ENCODE data around the gene MOGAT2. TPM values are rescaled to one million over a fixed set of nuclear protein-coding genes. Genes with fewer than 3 reads are reported as not detected.

Gene MOGAT2
- total and polyA plus RNA-seq, 2 of the 13 experiments (the other 11 are each of a cell fraction or from before 2014, with no cell fraction given), result 27.2 to 27.8 TPM

DNA sequence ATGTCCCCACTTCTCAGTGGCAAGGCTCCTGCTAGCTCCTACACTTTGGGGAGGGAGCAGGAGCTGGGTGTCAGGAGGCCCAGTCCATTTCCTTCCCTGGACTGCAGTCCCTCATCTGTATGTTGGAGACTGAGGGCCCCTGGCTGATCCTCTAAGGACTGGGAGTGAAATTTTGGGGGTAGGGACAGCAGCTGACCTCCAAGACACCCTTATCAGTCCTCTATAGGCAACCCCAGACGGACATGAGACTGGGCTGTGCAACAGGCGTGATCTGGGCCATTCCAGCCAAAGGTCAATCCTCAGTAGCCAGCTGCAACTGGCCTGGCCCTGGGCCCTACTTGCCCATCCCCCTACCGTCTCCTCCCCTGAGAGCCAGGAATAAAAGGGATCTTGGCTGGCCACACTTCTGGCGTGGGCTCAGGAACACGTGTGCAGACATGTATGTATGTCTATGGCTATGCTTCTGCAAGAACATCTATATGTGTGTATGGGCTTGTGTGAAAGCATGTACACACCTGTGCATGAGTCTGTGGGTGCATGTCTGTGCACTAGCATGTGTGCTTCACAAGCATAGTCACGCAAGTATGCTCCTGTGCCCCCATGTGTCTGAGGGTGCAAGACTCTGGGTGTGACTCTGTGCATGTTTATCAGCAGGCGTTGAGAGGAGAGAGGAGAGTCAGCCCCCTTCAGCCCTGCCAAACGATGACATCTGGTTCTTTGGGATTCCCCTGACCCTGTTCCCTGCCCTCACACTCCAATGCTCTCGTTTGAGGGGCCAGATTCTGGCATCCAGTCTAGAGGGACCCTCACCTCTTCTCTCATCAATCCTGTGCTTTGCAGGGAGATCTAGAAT, 26.3 kb downstream of the MOGAT2 start (continued):
- TF ChIP-seq ZMYM2 (CRISPR knock-in tag; IDR thresholded peaks at IDR 0.05) (no peak), NCOR1 (IDR thresholded peaks at IDR 0.05; ENCODE audit: borderline replicate concordance, low read length) (no peak), ZNF501 (CRISPR knock-in tag; IDR thresholded peaks at IDR 0.05) (peak; percentile 74), RARG (CRISPR knock-in tag; IDR thresholded peaks at IDR 0.05; ENCODE audit: low read depth) (no peak), ATAD3A (CRISPR knock-in tag; IDR thresholded peaks at IDR 0.05) (no peak), EED (CRISPR knock-in tag; IDR thresholded peaks at IDR 0.05) (no peak), RBM39 (IDR thresholded peaks at IDR 0.05; ENCODE audit: low read depth, low read length, poor library complexity, severe bottlenecking) (no peak), NFE2L2 (IDR thresholded peaks at IDR 0.05; ENCODE audit: low read length) (no peak), ZNF746 (CRISPR knock-in tag; IDR thresholded peaks at IDR 0.05) (no peak), NR1H2 (CRISPR knock-in tag; IDR thresholded peaks at IDR 0.05; ENCODE audit: borderline replicate concordance, low read depth) (no peak), SMC3 (IDR thresholded peaks at IDR 0.05; ENCODE audit: low read length) (no peak), ZUFSP (CRISPR knock-in tag; IDR thresholded peaks at IDR 0.05; ENCODE audit: borderline replicate concordance) (no peak), CEBPG (CRISPR knock-in tag; IDR thresholded peaks at IDR 0.05) (0 out of 2 replicates have a peak, but pooled peaks have one; percentile 41), PTBP1 (IDR thresholded peaks at IDR 0.05; ENCODE audit: low read depth, low read length, poor library complexity, severe bottlenecking) (no peak), HNF4A (CRISPR knock-in tag; IDR thresholded peaks at IDR 0.05) (peak; percentile 91), ATF5 (CRISPR knock-in tag; IDR thresholded peaks at IDR 0.05; ENCODE audit: low read depth) (no peak), ZSCAN31 (CRISPR knock-in tag; IDR thresholded peaks at IDR 0.05; ENCODE audit: low read depth) (0 out of 2 replicates have a peak, but pooled peaks have one; percentile 59), TBX2 (CRISPR knock-in tag; IDR thresholded peaks at IDR 0.05; ENCODE audit: borderline replicate concordance) (peak; percentile 48; the same call in 1 of the 2 replicates), YEATS4 (CRISPR knock-in tag; IDR thresholded peaks at IDR 0.05; ENCODE audit: borderline replicate concordance) (no peak), ZBTB42 (CRISPR knock-in tag; IDR thresholded peaks at IDR 0.05) (no peak), AKAP8 (CRISPR knock-in tag; IDR thresholded peaks at IDR 0.05) (no peak), TRIM24 (CRISPR knock-in tag; IDR thresholded peaks at IDR 0.05) (peak; percentile 68; the same call in 1 of the 2 replicates), ZNF598 (CRISPR knock-in tag; IDR thresholded peaks at IDR 0.05; ENCODE audit: borderline replicate concordance) (no peak), ZNF431 (CRISPR knock-in tag; IDR thresholded peaks at IDR 0.05; ENCODE audit: borderline replicate concordance, low read depth) (no peak), ZNF30 (CRISPR knock-in tag; IDR thresholded peaks at IDR 0.05) (no peak), MYC (CRISPR knock-in tag; IDR thresholded peaks at IDR 0.05; ENCODE audit: borderline replicate concordance) (no peak), IRX3 (CRISPR knock-in tag; IDR thresholded peaks at IDR 0.05; ENCODE audit: borderline replicate concordance, low read depth) (no peak), KAT8 (CRISPR knock-in tag; IDR thresholded peaks at IDR 0.05) (peak; percentile 50; the same call in 1 of the 2 replicates), CBFB (CRISPR knock-in tag; IDR thresholded peaks at IDR 0.05) (no peak), KLF11 (CRISPR knock-in tag; IDR thresholded peaks at IDR 0.05) (no peak), CREBL2 (CRISPR knock-in tag; IDR thresholded peaks at IDR 0.05; ENCODE audit: borderline replicate concordance) (no peak)
